Keratinocyte (primary cell): ENCODE data around the gene C10orf53. TPM values are rescaled to one million over a fixed set of nuclear protein-coding genes. Genes with fewer than 3 reads are reported as not detected.

Experiments used
- DNase-seq: peaks from one replicate; pipeline ENCODE4 v3.0.0-alpha.2; 2011; ENCODE audit warnings: low read depth, missing footprints, low spot score
- FAIRE-seq: peaks from 2 replicates; lab custom pipeline; 2011; peaks lifted over from hg19 to GRCh38; lab: Jason Lieb, UNC
- H2AFZ ChIP-seq: 2 replicates; pipeline ENCODE4 v1.6.0; 2012; ENCODE audit warnings: low read length, control low read depth, inconsistent platforms; ENCODE audit not compliant: control insufficient read depth
- H3K27ac ChIP-seq: 2 replicates; pipeline ENCODE4 v1.5.1; 2011; ENCODE audit warnings: low read length; ENCODE audit not compliant: control insufficient read depth, insufficient read depth
- H3K27me3 ChIP-seq: 3 replicates; pipeline ENCODE4 v1.6.0; 2011; ENCODE audit warnings: low read length; ENCODE audit not compliant: control insufficient read depth, insufficient read depth; ENCODE audit errors: extremely low read depth
- H3K36me3 ChIP-seq, 2 experiments: 2 replicates in 1 of 2; 3 replicates in 1 of 2; pipeline ENCODE4 v1.5.1; 2011; ENCODE audit warnings: low read length in 2 of 2, mild to moderate bottlenecking in 1 of 2; ENCODE audit not compliant: control insufficient read depth in 2 of 2, insufficient read depth in 2 of 2; ENCODE audit errors: extremely low read depth in 1 of 2
- H3K4me1 ChIP-seq: 3 replicates; pipeline ENCODE4 v1.5.1; 2011; ENCODE audit warnings: low read length; ENCODE audit not compliant: control insufficient read depth, insufficient read depth; ENCODE audit errors: extremely low read depth
- H3K4me2 ChIP-seq: 3 replicates; pipeline ENCODE4 v1.6.0; 2011; ENCODE audit warnings: low read depth, low read length; ENCODE audit not compliant: control insufficient read depth, insufficient read depth; ENCODE audit errors: extremely low read depth
- H3K4me3 ChIP-seq, 3 experiments: fragments of 200-600 bp in 1 of 3; sonication (generic) in 1 of 3; 2 replicates in 2 of 3; 3 replicates in 1 of 3; pipeline ENCODE4 v1.5.1; 2011 to 2016; ENCODE audit warnings: low read length in 3 of 3, mild to moderate bottlenecking in 3 of 3, control low read depth in 2 of 3, inconsistent platforms in 1 of 3, low read depth in 1 of 3, mixed read lengths in 1 of 3, mixed run types in 1 of 3, moderate library complexity in 1 of 3; ENCODE audit not compliant: control insufficient read depth in 2 of 3, insufficient read depth in 2 of 3; ENCODE audit errors: extremely low read depth in 1 of 3
- H3K79me2 ChIP-seq: 2 replicates; pipeline ENCODE4 v1.6.0; 2012; ENCODE audit warnings: low read length; ENCODE audit not compliant: control insufficient read depth, insufficient read depth
- H3K9ac ChIP-seq: 3 replicates; pipeline ENCODE4 v1.6.0; 2011; ENCODE audit warnings: low read length; ENCODE audit not compliant: control insufficient read depth, insufficient read depth; ENCODE audit errors: extremely low read depth
- H3K9me1 ChIP-seq: 3 replicates; pipeline ENCODE4 v1.6.0; 2011; ENCODE audit warnings: low read length; ENCODE audit not compliant: control insufficient read depth, insufficient read depth; ENCODE audit errors: extremely low read depth
- H3K9me3 ChIP-seq: 2 replicates; pipeline ENCODE4 v1.5.1; 2012; ENCODE audit warnings: low read depth, low read length; ENCODE audit not compliant: control insufficient read depth
- H4K20me1 ChIP-seq: 3 replicates; pipeline ENCODE4 v1.6.0; 2011; ENCODE audit warnings: low read length; ENCODE audit not compliant: control insufficient read depth, insufficient read depth; ENCODE audit errors: extremely low read depth
- CTCF ChIP-seq, 3 experiments: IDR thresholded peaks in 1 of 3; conservative IDR thresholded peaks in 1 of 3; optimal IDR thresholded peaks in 1 of 3; 2 replicates in 2 of 3; 3 replicates in 1 of 3; pipeline versions ENCODE3 to v1.5.1; 2011; ENCODE audit warnings: low read length in 3 of 3, mild to moderate bottlenecking in 3 of 3, moderate library complexity in 2 of 3, control low read depth in 1 of 3, inconsistent platforms in 1 of 3; ENCODE audit not compliant: insufficient read depth in 2 of 3; ENCODE audit errors: extremely low read depth in 1 of 3
- EZH2 ChIP-seq: IDR thresholded peaks from one replicate; pipeline ENCODE4 v1.6.1; 2012; ENCODE audit warnings: inconsistent platforms, mild to moderate bottlenecking, low read length, moderate library complexity
- dilution Hi-C: fragments of 300-500 bp; cut with MboI; formaldehyde crosslinking; loops from one replicate; pipeline ENCODE4 v1.7.0; 2020; ENCODE audit warnings: low sequenced_read_pairs; ENCODE audit not compliant: extremely low pct_ligation_motif_present
- polyA plus RNA-seq, 5 experiments: library from polyadenylated mRNA; depleted of rRNA in 3 of 5; stranded (reverse) in 3 of 5; stranded (forward) in 1 of 5; unstranded in 1 of 5; fragments of >200 nt; gene quantifications; 1 replicate in 1 of 5; 2 replicates in 3 of 5; 3 replicates in 1 of 5; pipeline versions ENCODE4 v1.2.1 to v1.2.3, GENCODE V29; 2011 to 2012; ENCODE audit warnings: missing spikeins in 2 of 5, low read depth in 1 of 5, low replicate concordance in 1 of 5

The C10orf53 gene
- polyA plus RNA-seq, 1 donor (not counting 4 experiments of a cell fraction or from before 2014, with no cell fraction given) = not detected

- TF ChIP-seq CTCF (optimal IDR thresholded peaks at IDR 0.05 in 1 of 3, IDR thresholded peaks at IDR 0.05 in 1 of 3, conservative IDR thresholded peaks at IDR 0.05 in 1 of 3; ENCODE audit: extremely low read depth in 1 of 3, insufficient read depth in 2 of 3, low read length in 3 of 3) = no peak
- TF ChIP-seq EZH2 = no peak
- FAIRE-seq (no peak), DNase-seq (no peak)
- H3K4me2 ChIP-seq = no peak overlapping the region
- no peaks in the 10 kb centered on the region for H3K4me1 ChIP-seq
- no peak overlapping the region for H3K9ac ChIP-seq
- H3K4me3 ChIP-seq = no peak overlapping the region
- H3K9me3 ChIP-seq = no peaks in the 10 kb centered on the region
- peaks cover 50% of the 10 kb centered on the region for H3K27me3 ChIP-seq
- no peak overlapping the region for H2AFZ ChIP-seq
- dilution Hi-C loops = no loop called here
- no peaks in the 10 kb centered on the region for H3K79me2 ChIP-seq
- no peaks in the 10 kb centered on the region for H3K9me1 ChIP-seq
- no peaks in the 10 kb centered on the region for H4K20me1 ChIP-seq
- H3K27ac ChIP-seq = no peak overlapping the region
- no peaks in the 10 kb centered on the region for H3K36me3 ChIP-seq
Measured at GRCh38 chr10:49694466-49694865, 15.0 kb downstream of the C10orf53 start.

GRCh38 chr10:49696311-49696710 lies 16.9 kb downstream of the C10orf53 start:
- peaks cover 37% of the 10 kb centered on the region for H3K27me3 ChIP-seq
- H3K4me2 ChIP-seq = no peak overlapping the region
- H3K79me2 ChIP-seq = no peaks in the 10 kb centered on the region
- no peaks in the 10 kb centered on the region for H4K20me1 ChIP-seq
- no peaks in the 10 kb centered on the region for H3K9me3 ChIP-seq
- FAIRE-seq (no peak), DNase-seq (no peak)
- no peak overlapping the region for H3K4me3 ChIP-seq
- H3K4me1 ChIP-seq = no peaks in the 10 kb centered on the region
- TF ChIP-seq CTCF (optimal IDR thresholded peaks at IDR 0.05 in 1 of 3, IDR thresholded peaks at IDR 0.05 in 1 of 3, conservative IDR thresholded peaks at IDR 0.05 in 1 of 3; ENCODE audit: extremely low read depth in 1 of 3, insufficient read depth in 2 of 3, low read length in 3 of 3) (no peak), EZH2 (peak; percentile 31)
- H3K27ac ChIP-seq = no peak overlapping the region
- no peak overlapping the region for H2AFZ ChIP-seq
- dilution Hi-C loops = no loop called here
- H3K9me1 ChIP-seq = no peaks in the 10 kb centered on the region
- no peak overlapping the region for H3K9ac ChIP-seq
- no peaks in the 10 kb centered on the region for H3K36me3 ChIP-seq
